Right renal pelvis (tissue), 4 donors: ENCODE results near the gene PACS1. TPM values are rescaled to one million over a fixed set of nuclear protein-coding genes. Genes with fewer than 3 reads are reported as not detected.
A peak's percentile ranks its signal among the peaks of the same experiment; 100 is the strongest.

Experiments
- DNase-seq, 4 donors: peaks; one replicate each; pipeline ENCODE4 v3.0.0-alpha.2; 2013; ENCODE audit warnings: low read depth in 4 of 4, low spot score in 3 of 4, missing footprints in 1 of 4
- polyA plus RNA-seq, 4 donors: library from polyadenylated mRNA; unstranded; fragments of 120-200 nt; gene quantifications; one replicate each; pipeline ENCODE4 v1.2.1, GENCODE V29; 2013; ENCODE audit not compliant: insufficient read length in 4 of 4

The PACS1 gene
- polyA plus RNA-seq, 4 donors = 40.1 to 54.4 (median 45.4) TPM

GRCh38 chr11:66172146-66172545, 102.1 kb downstream of the PACS1 start:
- DNase-seq = peak in 3 of 4 donors; percentile 11 to 29 (median 13)

- DNase-seq = no peak
Measured at GRCh38 chr11:66176650-66177049, 106.6 kb downstream of the PACS1 start.

GRCh38 chr11:66178183-66178582, 108.1 kb downstream of the PACS1 start:
- no peak for DNase-seq

- no peak for DNase-seq
Measured at GRCh38 chr11:66178871-66179270, 108.8 kb downstream of the PACS1 start.

- DNase-seq = no peak
Measured at GRCh38 chr11:66181632-66182315, 111.7 kb downstream of the PACS1 start.

- no peak for DNase-seq
Measured at GRCh38 chr11:66183494-66184048, 113.5 kb downstream of the PACS1 start.

- no peak for DNase-seq
Measured at GRCh38 chr11:66184728-66185127, 114.7 kb downstream of the PACS1 start.

- no peak for DNase-seq
Measured at GRCh38 chr11:66186470-66186869, 116.4 kb downstream of the PACS1 start.

GRCh38 chr11:66187453-66187852, 117.4 kb downstream of the PACS1 start:
- DNase-seq = no peak

- no peak for DNase-seq
Measured at GRCh38 chr11:66188580-66188979, 118.5 kb downstream of the PACS1 start.

GRCh38 chr11:66189031-66189745, 119.1 kb downstream of the PACS1 start:
- DNase-seq = no peak

GRCh38 chr11:66190786-66191185, 120.7 kb downstream of the PACS1 start:
- no peak for DNase-seq

- no peak for DNase-seq
Measured at GRCh38 chr11:66192181-66192863, 122.2 kb downstream of the PACS1 start.

- DNase-seq = no peak
Measured at GRCh38 chr11:66194391-66194790, 124.3 kb downstream of the PACS1 start.

GRCh38 chr11:66195867-66196266, 125.8 kb downstream of the PACS1 start:
- DNase-seq = no peak

- no peak for DNase-seq
Measured at GRCh38 chr11:66203847-66204246, 133.8 kb downstream of the PACS1 start.

- no peak for DNase-seq
Measured at GRCh38 chr11:66204412-66204811, 134.3 kb downstream of the PACS1 start.

GRCh38 chr11:66207816-66208215, 137.7 kb downstream of the PACS1 start:
- no peak for DNase-seq

- no peak for DNase-seq
Measured at GRCh38 chr11:66211100-66211499, 141.0 kb downstream of the PACS1 start.

- DNase-seq = no peak
Measured at GRCh38 chr11:66216911-66217310, 146.8 kb downstream of the PACS1 start.

GRCh38 chr11:66218036-66218435, 148.0 kb downstream of the PACS1 start:
- DNase-seq = no peak
